ENCODE data around the gene METAP1D. TPM values are rescaled to one million over a fixed set of nuclear protein-coding genes. Genes with fewer than 3 reads are reported as not detected.
A peak's percentile ranks its signal among the peaks of the same experiment; 100 is the strongest.

METAP1D gene
- total RNA-seq (2021) (21.5 and 32.4 TPM in 2 replicates), Bru-seq, nascent RNA (percentile 78 among the genes with signal in this experiment), BruChase-seq, experiment 1, labeled RNA remaining after a 2-hour chase (percentile 77 among the genes with signal in this experiment), BruChase-seq, experiment 2, labeled RNA remaining after a 6-hour chase (percentile 76 among the genes with signal in this experiment)
- long read RNA-seq, transcript METAP1D-201 (10 exons, 3,419 nt): major isoform, 16 of 43 reads
- long read RNA-seq, partial matches to known transcripts: 3 of 43 reads
- long read RNA-seq, other reads (novel, unspliced or antisense): 20 of 43 reads

DNA sequence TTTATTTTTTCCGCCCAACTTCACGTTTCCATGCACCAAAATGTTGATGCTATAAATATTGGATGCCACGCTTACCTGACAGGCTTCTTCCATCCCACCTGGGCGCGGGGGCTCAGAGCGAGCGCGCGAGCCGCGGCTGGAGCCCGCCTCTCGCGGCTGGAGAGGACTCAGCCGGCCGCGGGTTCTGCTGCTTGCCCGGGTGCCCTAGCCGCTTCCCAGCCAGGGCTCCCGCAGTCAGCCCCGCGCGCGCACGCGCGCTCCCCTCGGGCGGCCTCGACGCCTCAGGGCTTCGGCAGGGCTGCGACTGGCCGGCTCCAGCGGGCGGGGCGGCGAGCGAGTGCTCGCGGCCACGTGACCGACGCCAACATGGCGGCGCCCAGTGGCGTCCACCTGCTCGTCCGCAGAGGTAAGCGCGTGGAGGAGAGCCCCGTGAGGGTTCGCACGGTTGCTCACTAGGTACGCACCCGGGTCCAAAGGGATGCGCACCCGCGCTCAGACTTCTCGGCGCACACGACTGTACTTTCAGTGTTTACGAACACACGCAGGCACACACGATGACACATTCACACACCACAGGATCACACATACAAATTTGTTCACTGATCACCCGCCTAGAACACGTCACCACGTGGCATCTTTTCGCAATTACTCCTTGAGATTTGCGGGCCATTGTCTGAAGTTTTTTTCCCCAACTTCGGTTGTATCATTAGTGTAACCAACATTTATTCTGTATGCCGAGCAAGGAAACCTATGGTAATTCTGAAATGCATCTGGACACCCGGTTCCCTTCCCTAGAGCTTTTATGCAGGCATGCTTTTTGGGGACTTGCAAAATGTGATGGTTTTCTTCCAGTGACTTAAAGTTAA lies at the start of gene METAP1D:
Gene METAP1D, plus strand, starts transcription at position 350 of the 866 bp plus-strand sequence. Its CDS starts 17 bp downstream, at position 367.
- Histone ChIP-seq H3K4me2 (peak within 1 kb of the TSS; percentile 71), H4K20me1 (ENCODE audit: insufficient read depth) (no peaks in the 10 kb centered on the region), H3K4me1 (replicated peaks; ENCODE audit: insufficient read depth) (peaks cover 17% of the 10 kb centered on the region), H2AFZ (peak within 1 kb of the TSS; percentile 96), H3F3A (ENCODE audit: insufficient read depth, low read depth) (peaks cover 10% of the 10 kb centered on the region; the same call in 1 of the 2 replicates), H3K36me3 (ENCODE audit: low read depth) (no peaks in the 10 kb centered on the region), H3K4me3 (peak within 1 kb of the TSS; percentile 65), H3K27ac (peak within 1 kb of the TSS; percentile 77), H3K79me2 (ENCODE audit: low read depth) (peaks cover 8% of the 10 kb centered on the region; the same call in 1 of the 2 replicates), H3K9me2 (ENCODE audit: insufficient read depth) (no peaks in the 10 kb centered on the region), H3K9me3 (ENCODE audit: insufficient read depth, low read depth) (no peaks in the 10 kb centered on the region), H3K27me3 (ENCODE audit: insufficient read depth, low read depth) (no peaks in the 10 kb centered on the region)
- peak; percentile 91 to 100 for DNase-seq
- ChIA-PET CTCF (interaction anchor here (0.5 kb wide), 1 partner anchor 10 kb away, joined by 17 read pairs; no protein-coding TSS in a partner anchor), POLR2A (ENCODE audit: unreplicated experiment) (interaction anchor here (0.6 to 0.7 kb wide), 2 partner anchors 21 to 62 kb away, joined by 8 to 18 read pairs; no protein-coding TSS in a partner anchor)
- intact Hi-C loops (cut with micrococcal nuclease; ENCODE audit: unreplicated experiment): loop anchor here (1.0 to 10.0 kb wide), 7 partner anchors 8 to 465 kb away; partner anchors contain the start of genes DLX2 and HAT1
- TF ChIP-seq EZH2 (IDR thresholded peaks at IDR 0.05; ENCODE audit: low read depth): no peak
- TF ChIP-seq, protein P1, sequence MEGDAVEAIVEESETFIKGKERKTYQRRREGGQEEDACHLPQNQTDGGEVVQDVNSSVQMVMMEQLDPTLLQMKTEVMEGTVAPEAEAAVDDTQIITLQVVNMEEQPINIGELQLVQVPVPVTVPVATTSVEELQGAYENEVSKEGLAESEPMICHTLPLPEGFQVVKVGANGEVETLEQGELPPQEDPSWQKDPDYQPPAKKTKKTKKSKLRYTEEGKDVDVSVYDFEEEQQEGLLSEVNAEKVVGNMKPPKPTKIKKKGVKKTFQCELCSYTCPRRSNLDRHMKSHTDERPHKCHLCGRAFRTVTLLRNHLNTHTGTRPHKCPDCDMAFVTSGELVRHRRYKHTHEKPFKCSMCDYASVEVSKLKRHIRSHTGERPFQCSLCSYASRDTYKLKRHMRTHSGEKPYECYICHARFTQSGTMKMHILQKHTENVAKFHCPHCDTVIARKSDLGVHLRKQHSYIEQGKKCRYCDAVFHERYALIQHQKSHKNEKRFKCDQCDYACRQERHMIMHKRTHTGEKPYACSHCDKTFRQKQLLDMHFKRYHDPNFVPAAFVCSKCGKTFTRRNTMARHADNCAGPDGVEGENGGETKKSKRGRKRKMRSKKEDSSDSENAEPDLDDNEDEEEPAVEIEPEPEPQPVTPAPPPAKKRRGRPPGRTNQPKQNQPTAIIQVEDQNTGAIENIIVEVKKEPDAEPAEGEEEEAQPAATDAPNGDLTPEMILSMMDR (conservative IDR thresholded peaks at IDR 0.05): no peak; the same call in 1 of the 2 replicates
- no TSS peak for BruUV-seq (replicated peaks)

DNA sequence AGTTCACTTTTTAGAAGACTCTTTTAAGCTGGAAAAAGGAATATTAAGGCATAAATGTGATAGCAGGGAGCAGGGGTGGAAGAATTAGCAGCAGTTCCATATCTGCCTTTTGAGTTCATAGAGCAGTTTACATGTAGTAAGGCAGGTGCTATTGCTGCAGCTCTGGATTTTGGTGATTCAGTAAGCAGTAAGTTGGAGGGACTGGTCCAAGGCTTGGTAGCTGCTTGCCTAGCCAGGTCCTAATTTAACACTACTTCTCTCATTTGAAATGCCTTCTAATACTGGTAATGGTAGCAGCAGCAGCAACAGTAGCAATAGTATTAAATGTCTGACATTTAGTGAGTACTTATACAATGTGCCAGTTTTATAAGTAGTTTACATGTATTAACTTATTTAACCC lies 47.5 kb upstream of the METAP1D start:
- no peaks in the 10 kb centered on the region for H3K27me3 ChIP-seq (ENCODE audit: insufficient read depth, low read depth)
- POLR2A ChIA-PET (ENCODE audit: unreplicated experiment): no interaction called here
- H3K9me3 ChIP-seq (ENCODE audit: insufficient read depth, low read depth): no peaks in the 10 kb centered on the region
- TF ChIP-seq, protein P1 (conservative IDR thresholded peaks at IDR 0.05): no peak
- TF ChIP-seq EZH2 (IDR thresholded peaks at IDR 0.05; ENCODE audit: low read depth): no peak
- no peaks in the 10 kb centered on the region for H3K4me1 ChIP-seq (replicated peaks; ENCODE audit: insufficient read depth)
- H3K9me2 ChIP-seq (ENCODE audit: insufficient read depth): no peaks in the 10 kb centered on the region
- H3K4me2 ChIP-seq: no peak overlapping the region
- no peak overlapping the region for H3K4me3 ChIP-seq
- no peak for DNase-seq
- H3K27ac ChIP-seq: 0 out of 2 replicates have a peak overlapping the region, but pooled peaks have one; percentile 0
- no TSS peak for BruUV-seq (replicated peaks)
- CTCF ChIA-PET: no interaction called here
- H3K79me2 ChIP-seq (ENCODE audit: low read depth): peaks cover 8% of the 10 kb centered on the region; the same call in 1 of the 2 replicates
- peaks cover 20% of the 10 kb centered on the region; the same call in 1 of the 2 replicates for H3F3A ChIP-seq (ENCODE audit: insufficient read depth, low read depth)
- no peak overlapping the region for H2AFZ ChIP-seq
- peaks cover 9% of the 10 kb centered on the region for H3K36me3 ChIP-seq (ENCODE audit: low read depth)
- intact Hi-C loops (cut with micrococcal nuclease; ENCODE audit: unreplicated experiment): no loop called here
- peaks cover 17% of the 10 kb centered on the region; the same call in 1 of the 2 replicates for H4K20me1 ChIP-seq (ENCODE audit: insufficient read depth)

DNA sequence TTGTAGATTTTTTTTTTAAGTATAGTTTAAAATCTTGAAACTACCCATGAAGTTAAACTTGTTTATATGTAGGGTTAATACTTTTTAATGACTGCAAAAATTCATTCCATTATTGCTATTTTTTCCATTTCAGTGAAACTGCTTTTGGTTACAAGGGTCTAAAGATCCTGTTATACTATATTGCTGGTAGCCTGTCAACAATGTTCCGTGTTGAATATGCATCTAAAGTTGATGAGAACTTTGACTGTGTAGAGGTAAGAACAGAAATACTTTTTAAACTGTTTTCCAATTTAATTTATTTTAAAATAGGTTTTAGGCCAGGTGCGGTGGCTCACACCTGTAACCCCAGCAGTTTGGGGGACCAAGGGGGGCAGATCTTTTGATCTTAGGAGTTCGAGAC lies 47.0 kb upstream of the METAP1D start:
- ChIA-PET POLR2A (ENCODE audit: unreplicated experiment) (no interaction called here), CTCF (no interaction called here)
- Histone ChIP-seq H3K36me3 (ENCODE audit: low read depth) (peaks cover 9% of the 10 kb centered on the region), H3K9me2 (ENCODE audit: insufficient read depth) (no peaks in the 10 kb centered on the region), H3F3A (ENCODE audit: insufficient read depth, low read depth) (peaks cover 22% of the 10 kb centered on the region; the same call in 1 of the 2 replicates), H3K4me2 (no peak overlapping the region), H3K27me3 (ENCODE audit: insufficient read depth, low read depth) (no peaks in the 10 kb centered on the region), H4K20me1 (ENCODE audit: insufficient read depth) (peaks cover 16% of the 10 kb centered on the region; the same call in 1 of the 2 replicates), H3K79me2 (ENCODE audit: low read depth) (peaks cover 9% of the 10 kb centered on the region), H3K9me3 (ENCODE audit: insufficient read depth, low read depth) (no peaks in the 10 kb centered on the region), H2AFZ (no peak overlapping the region), H3K27ac (no peak overlapping the region), H3K4me1 (replicated peaks; ENCODE audit: insufficient read depth) (no peaks in the 10 kb centered on the region), H3K4me3 (no peak overlapping the region)
- intact Hi-C loops (cut with micrococcal nuclease; ENCODE audit: unreplicated experiment): no loop called here
- no peak for TF ChIP-seq EZH2 (IDR thresholded peaks at IDR 0.05; ENCODE audit: low read depth)
- TF ChIP-seq, protein P1 (conservative IDR thresholded peaks at IDR 0.05): no peak
- BruUV-seq (replicated peaks): no TSS peak
- DNase-seq: no peak

All from PC-9 (cell line).